HEK293 (cell line): ENCODE measurements around the gene SMLR1.

Experiments
- CTCF ChIP-seq: fragments of 450-650 bp; formaldehyde crosslinking; IDR thresholded peaks from 2 replicates; pipeline ENCODE4 v1.5.1; 2016; ENCODE audit warnings: missing biosample characterization, missing genetic modification characterization
- HOXC10 ChIP-seq: sonication (generic); formaldehyde crosslinking; IDR thresholded peaks from 2 replicates; pipeline ENCODE4 v1.8.1; 2023; ENCODE audit warnings: mild to moderate bottlenecking, missing genetic modification reagents
- SP2 ChIP-seq: fragments of 450-650 bp; formaldehyde crosslinking; IDR thresholded peaks from 2 replicates; pipeline ENCODE4 v1.5.1; 2016; ENCODE audit warnings: missing biosample characterization, missing genetic modification characterization
- ZBTB17 ChIP-seq: fragments of 450-650 bp; formaldehyde crosslinking; IDR thresholded peaks from 2 replicates; pipeline ENCODE4 v1.5.1; 2016; ENCODE audit warnings: missing biosample characterization, missing genetic modification characterization
- ZBTB7A ChIP-seq: fragments of 450-650 bp; formaldehyde crosslinking; IDR thresholded peaks from 2 replicates; pipeline ENCODE4 v1.5.1; 2016; ENCODE audit warnings: low read depth, missing biosample characterization, missing genetic modification characterization
- ZIC2 ChIP-seq: fragments of 450-650 bp; formaldehyde crosslinking; IDR thresholded peaks from 2 replicates; pipeline ENCODE4 v1.5.1; 2016; ENCODE audit warnings: missing biosample characterization, missing genetic modification characterization
- ZNF138 ChIP-seq: fragments of 450-650 bp; formaldehyde crosslinking; IDR thresholded peaks from 2 replicates; pipeline ENCODE4 v1.5.1; 2016; ENCODE audit warnings: missing biosample characterization, missing genetic modification characterization, borderline replicate concordance
- ZNF398 ChIP-seq: fragments of 450-650 bp; formaldehyde crosslinking; IDR thresholded peaks from 2 replicates; pipeline ENCODE4 v1.5.1; 2017; ENCODE audit warnings: missing biosample characterization, missing genetic modification characterization
- ZNF529 ChIP-seq: fragments of 450-650 bp; formaldehyde crosslinking; IDR thresholded peaks from 2 replicates; pipeline ENCODE4 v1.5.1; 2017; ENCODE audit warnings: missing genetic modification characterization, missing biosample characterization; ENCODE audit not compliant: insufficient replicate concordance
- ZNF561 ChIP-seq: fragments of 450-650 bp; IDR thresholded peaks from 2 replicates; pipeline ENCODE4 v1.5.1; 2018; ENCODE audit warnings: missing biosample characterization, missing genetic modification characterization, borderline replicate concordance
- TF ChIP-seq, protein P1 (sequence below): sonication (generic); formaldehyde crosslinking; IDR thresholded peaks from 2 replicates; pipeline ENCODE4 v1.8.1; 2022; ENCODE audit warnings: mild to moderate bottlenecking, moderate library complexity, missing genetic modification reagents

- no peak for TF ChIP-seq HOXC10 (CRISPR knock-in tag)
- TF ChIP-seq ZNF138 (tag by site-specific recombination) = no peak
- TF ChIP-seq ZBTB7A = no peak
- no peak for TF ChIP-seq CTCF (tag by site-specific recombination)
- TF ChIP-seq ZBTB17 (tag by site-specific recombination) = no peak
- no peak for TF ChIP-seq SP2 (tag by site-specific recombination)
- no peak for TF ChIP-seq ZNF561 (tag by site-specific recombination)
- TF ChIP-seq ZIC2 (tag by site-specific recombination) = no peak
- no peak for TF ChIP-seq ZNF398 (tag by site-specific recombination)
- no peak for TF ChIP-seq ZNF529 (tag by site-specific recombination)
- TF ChIP-seq, protein P1, sequence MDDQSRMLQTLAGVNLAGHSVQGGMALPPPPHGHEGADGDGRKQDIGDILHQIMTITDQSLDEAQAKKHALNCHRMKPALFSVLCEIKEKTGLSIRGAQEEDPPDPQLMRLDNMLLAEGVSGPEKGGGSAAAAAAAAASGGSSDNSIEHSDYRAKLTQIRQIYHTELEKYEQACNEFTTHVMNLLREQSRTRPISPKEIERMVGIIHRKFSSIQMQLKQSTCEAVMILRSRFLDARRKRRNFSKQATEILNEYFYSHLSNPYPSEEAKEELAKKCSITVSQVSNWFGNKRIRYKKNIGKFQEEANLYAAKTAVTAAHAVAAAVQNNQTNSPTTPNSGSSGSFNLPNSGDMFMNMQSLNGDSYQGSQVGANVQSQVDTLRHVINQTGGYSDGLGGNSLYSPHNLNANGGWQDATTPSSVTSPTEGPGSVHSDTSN (CRISPR knock-in tag) = no peak
Observed at GRCh38 chr6:130780122-130780521, 47.1 kb upstream of the SMLR1 start.
